ENCODE measurements around the gene ZNF26.

ZNF26 gene

GRCh38 chr12:132948146-132949066 is 37.8 kb upstream of the ZNF26 start:
- H3K27me3 ChIP-seq (ENCODE audit: low read depth, low read length) = no peaks in the 10 kb centered on the region
- H3K4me1 ChIP-seq (ENCODE audit: control insufficient read depth in 1 of 2, insufficient read depth in 2 of 2, low read length in 2 of 2) = no peaks in the 10 kb centered on the region
- peaks cover 59 to 61% of the 10 kb centered on the region in 2 donors for H3K9me3 ChIP-seq (ENCODE audit: control insufficient read depth in 1 of 2, low read length in 2 of 2)
- peaks cover 35 to 67% of the 10 kb centered on the region in 2 donors for H3K36me3 ChIP-seq (ENCODE audit: control insufficient read depth in 1 of 2, insufficient read depth in 2 of 2, low read length in 2 of 2)
- no peak overlapping the region for H3K27ac ChIP-seq (ENCODE audit: low read length)
- H3K4me3 ChIP-seq (ENCODE audit: low read depth in 1 of 2, low read length in 2 of 2) = peak overlapping the region in 1 of 2 donors; percentile 4

GRCh38 chr12:132949936-132950837 is 36.0 kb upstream of the ZNF26 start:
- Histone ChIP-seq H3K36me3 (ENCODE audit: control insufficient read depth in 1 of 2, insufficient read depth in 2 of 2, low read length in 2 of 2) (peaks cover 21 to 49% of the 10 kb centered on the region in 2 donors), H3K9me3 (ENCODE audit: control insufficient read depth in 1 of 2, low read length in 2 of 2) (peaks cover 46 to 51% of the 10 kb centered on the region in 2 donors), H3K4me1 (ENCODE audit: control insufficient read depth in 1 of 2, insufficient read depth in 2 of 2, low read length in 2 of 2) (peaks cover 5 to 9% of the 10 kb centered on the region in 2 donors)

GRCh38 chr12:132950844-132951535 is 35.2 kb upstream of the ZNF26 start:
- H3K4me3 ChIP-seq (ENCODE audit: low read depth in 1 of 2, low read length in 2 of 2) = no peak overlapping the region
- peaks cover 7 to 10% of the 10 kb centered on the region in 2 donors for H3K4me1 ChIP-seq (ENCODE audit: control insufficient read depth in 1 of 2, insufficient read depth in 2 of 2, low read length in 2 of 2)
- H3K27me3 ChIP-seq (ENCODE audit: low read depth, low read length) = no peaks in the 10 kb centered on the region
- no peak overlapping the region for H3K27ac ChIP-seq (ENCODE audit: low read length)
- H3K9me3 ChIP-seq (ENCODE audit: control insufficient read depth in 1 of 2, low read length in 2 of 2) = peaks cover 40 to 43% of the 10 kb centered on the region in 2 donors
- H3K36me3 ChIP-seq (ENCODE audit: control insufficient read depth in 1 of 2, insufficient read depth in 2 of 2, low read length in 2 of 2) = peaks cover 13 to 41% of the 10 kb centered on the region in 2 donors

More at GRCh38 chr12:132949936-132950837, 36.0 kb upstream of the ZNF26 start:
- H3K4me3 ChIP-seq (ENCODE audit: low read depth in 1 of 2, low read length in 2 of 2) = peak overlapping the region in 1 of 2 donors; percentile 4
- no peaks in the 10 kb centered on the region for H3K27me3 ChIP-seq (ENCODE audit: low read depth, low read length)
- no peak overlapping the region for H3K27ac ChIP-seq (ENCODE audit: low read length)

GRCh38 chr12:132951649-132952048 is 34.5 kb upstream of the ZNF26 start:
- H3K9me3 ChIP-seq (ENCODE audit: control insufficient read depth in 1 of 2, low read length in 2 of 2) = peaks cover 35 to 38% of the 10 kb centered on the region in 2 donors
- H3K4me3 ChIP-seq (ENCODE audit: low read depth in 1 of 2, low read length in 2 of 2) = no peak overlapping the region
- peaks cover 9 to 35% of the 10 kb centered on the region in 2 donors for H3K36me3 ChIP-seq (ENCODE audit: control insufficient read depth in 1 of 2, insufficient read depth in 2 of 2, low read length in 2 of 2)

GRCh38 chr12:132952371-132953162 is 33.6 kb upstream of the ZNF26 start:
- Histone ChIP-seq H3K9me3 (ENCODE audit: control insufficient read depth in 1 of 2, low read length in 2 of 2) (peaks cover 35 to 38% of the 10 kb centered on the region in 2 donors), H3K36me3 (ENCODE audit: control insufficient read depth in 1 of 2, insufficient read depth in 2 of 2, low read length in 2 of 2) (peaks cover 9 to 32% of the 10 kb centered on the region in 2 donors), H3K4me1 (ENCODE audit: control insufficient read depth in 1 of 2, insufficient read depth in 2 of 2, low read length in 2 of 2) (peaks cover 7 to 17% of the 10 kb centered on the region in 2 donors), H3K4me3 (ENCODE audit: low read depth in 1 of 2, low read length in 2 of 2) (peak overlapping the region; percentile 8 to 31), H3K27me3 (ENCODE audit: low read depth, low read length) (no peaks in the 10 kb centered on the region), H3K27ac (ENCODE audit: low read length) (no peak overlapping the region)

More at GRCh38 chr12:132951649-132952048, 34.5 kb upstream of the ZNF26 start:
- H3K4me1 ChIP-seq (ENCODE audit: control insufficient read depth in 1 of 2, insufficient read depth in 2 of 2, low read length in 2 of 2) = peaks cover 7 to 10% of the 10 kb centered on the region in 2 donors
- H3K27me3 ChIP-seq (ENCODE audit: low read depth, low read length) = no peaks in the 10 kb centered on the region
- H3K27ac ChIP-seq (ENCODE audit: low read length) = no peak overlapping the region

GRCh38 chr12:132953163-132953425 is 33.1 kb upstream of the ZNF26 start:
- H3K27ac ChIP-seq (ENCODE audit: low read length) = no peak overlapping the region
- H3K9me3 ChIP-seq (ENCODE audit: control insufficient read depth in 1 of 2, low read length in 2 of 2) = peaks cover 33 to 34% of the 10 kb centered on the region in 2 donors
- peaks cover 7 to 20% of the 10 kb centered on the region in 2 donors for H3K4me1 ChIP-seq (ENCODE audit: control insufficient read depth in 1 of 2, insufficient read depth in 2 of 2, low read length in 2 of 2)
- H3K36me3 ChIP-seq (ENCODE audit: control insufficient read depth in 1 of 2, insufficient read depth in 2 of 2, low read length in 2 of 2) = peaks cover 9 to 27% of the 10 kb centered on the region in 2 donors
- no peaks in the 10 kb centered on the region for H3K27me3 ChIP-seq (ENCODE audit: low read depth, low read length)
- peak overlapping the region; percentile 8 to 31 for H3K4me3 ChIP-seq (ENCODE audit: low read depth in 1 of 2, low read length in 2 of 2)

GRCh38 chr12:132953771-132954170 is 32.4 kb upstream of the ZNF26 start:
- Histone ChIP-seq H3K36me3 (ENCODE audit: control insufficient read depth in 1 of 2, insufficient read depth in 2 of 2, low read length in 2 of 2) (peaks cover 9 to 20% of the 10 kb centered on the region in 2 donors), H3K9me3 (ENCODE audit: control insufficient read depth in 1 of 2, low read length in 2 of 2) (peaks cover 26 to 29% of the 10 kb centered on the region in 2 donors), H3K27me3 (ENCODE audit: low read depth, low read length) (no peaks in the 10 kb centered on the region), H3K27ac (ENCODE audit: low read length) (no peak overlapping the region), H3K4me3 (ENCODE audit: low read depth in 1 of 2, low read length in 2 of 2) (peak overlapping the region in 1 of 2 donors; percentile 4), H3K4me1 (ENCODE audit: control insufficient read depth in 1 of 2, insufficient read depth in 2 of 2, low read length in 2 of 2) (peaks cover 7 to 20% of the 10 kb centered on the region in 2 donors)

GRCh38 chr12:132954471-132955048 is 31.6 kb upstream of the ZNF26 start:
- H3K27ac ChIP-seq (ENCODE audit: low read length) = peak overlapping the region; percentile 74
- no peaks in the 10 kb centered on the region for H3K27me3 ChIP-seq (ENCODE audit: low read depth, low read length)
- H3K4me3 ChIP-seq (ENCODE audit: low read depth in 1 of 2, low read length in 2 of 2) = peak overlapping the region; percentile 81 to 88
- peaks cover 5 to 12% of the 10 kb centered on the region in 2 donors for H3K36me3 ChIP-seq (ENCODE audit: control insufficient read depth in 1 of 2, insufficient read depth in 2 of 2, low read length in 2 of 2)
- peaks cover 18 to 27% of the 10 kb centered on the region in 2 donors for H3K9me3 ChIP-seq (ENCODE audit: control insufficient read depth in 1 of 2, low read length in 2 of 2)
- H3K4me1 ChIP-seq (ENCODE audit: control insufficient read depth in 1 of 2, insufficient read depth in 2 of 2, low read length in 2 of 2) = peaks cover 7 to 20% of the 10 kb centered on the region in 2 donors

GRCh38 chr12:132955094-132956010 is 30.8 kb upstream of the ZNF26 start:
- H3K4me3 ChIP-seq (ENCODE audit: low read depth in 1 of 2, low read length in 2 of 2) = peak overlapping the region; percentile 81 to 88
- no peaks in the 10 kb centered on the region for H3K27me3 ChIP-seq (ENCODE audit: low read depth, low read length)
- H3K36me3 ChIP-seq (ENCODE audit: control insufficient read depth in 1 of 2, insufficient read depth in 2 of 2, low read length in 2 of 2) = peaks cover 0 to 6% of the 10 kb centered on the region in 2 donors
- peak overlapping the region; percentile 74 for H3K27ac ChIP-seq (ENCODE audit: low read length)
- peaks cover 10 to 20% of the 10 kb centered on the region in 2 donors for H3K9me3 ChIP-seq (ENCODE audit: control insufficient read depth in 1 of 2, low read length in 2 of 2)
- H3K4me1 ChIP-seq (ENCODE audit: control insufficient read depth in 1 of 2, insufficient read depth in 2 of 2, low read length in 2 of 2) = peaks cover 7 to 20% of the 10 kb centered on the region in 2 donors
